ENCODE results near the gene REPS2. TPM values are rescaled to one million over a fixed set of nuclear protein-coding genes. Genes with fewer than 3 reads are reported as not detected.
A peak's percentile ranks its signal among the peaks of the same experiment; 100 is the strongest.

Gene REPS2
- total RNA-seq, 4 donors from 2014 or later = 2.9 to 10.8 (median 6.7) TPM

GRCh38 chrX:17183566-17183965, 237.1 kb downstream of the REPS2 start:
- intact Hi-C loops (cut with DNase I; ENCODE audit: low total_unique reads) = no loop called here
- H3K4me3 ChIP-seq (ENCODE audit: low read depth, poor library complexity, severe bottlenecking) = no peak overlapping the region
- TF ChIP-seq POLR2A (IDR thresholded peaks at IDR 0.05) (no peak), CTCF (IDR thresholded peaks at IDR 0.05) (no peak)
- no peak for DNase-seq (ENCODE audit: low spot score in 2 of 2)
- 71 to 91% methylated on average over 2 of the region's 2 CpGs for WGBS, 2 donors

GRCh38 chrX:17185431-17185830, 239.0 kb downstream of the REPS2 start:
- intact Hi-C loops (cut with DNase I; ENCODE audit: low total_unique reads) = no loop called here

GRCh38 chrX:17187136-17187756, 240.8 kb downstream of the REPS2 start:
- intact Hi-C loops (cut with DNase I; ENCODE audit: low total_unique reads) = no loop called here
- TF ChIP-seq POLR2A (IDR thresholded peaks at IDR 0.05) (no peak), CTCF (IDR thresholded peaks at IDR 0.05) (no peak)
- 62 to 65% methylated on average over 7 of the region's 7 CpGs for WGBS, 2 donors
- DNase-seq (ENCODE audit: low spot score in 2 of 2) = peak in 1 of 2 donors; percentile 15
- no peak overlapping the region for H3K4me3 ChIP-seq (ENCODE audit: low read depth, poor library complexity, severe bottlenecking)

More at GRCh38 chrX:17185431-17185830, 239.0 kb downstream of the REPS2 start:
- no peak for DNase-seq (ENCODE audit: low spot score in 2 of 2)
- no peak for TF ChIP-seq POLR2A (IDR thresholded peaks at IDR 0.05)
- no peak for TF ChIP-seq CTCF (IDR thresholded peaks at IDR 0.05)
- WGBS, 2 donors = 77 to 83% methylated on average over 5 of the region's 5 CpGs
- no peak overlapping the region for H3K4me3 ChIP-seq (ENCODE audit: low read depth, poor library complexity, severe bottlenecking)

- DNase-seq (ENCODE audit: low spot score in 2 of 2) = no peak
- intact Hi-C loops (cut with DNase I; ENCODE audit: low total_unique reads) = no loop called here
- TF ChIP-seq POLR2A (IDR thresholded peaks at IDR 0.05) (no peak), CTCF (IDR thresholded peaks at IDR 0.05) (no peak)
- H3K4me3 ChIP-seq (ENCODE audit: low read depth, poor library complexity, severe bottlenecking) = no peak overlapping the region
- WGBS, 2 donors = 85 to 89% methylated on average over 8 of the region's 8 CpGs
Measured at GRCh38 chrX:17192106-17192505, 245.6 kb downstream of the REPS2 start.

Other genes starting within 250 kb of the REPS2 start
- gene CTPS2, start 234.0 kb upstream of the REPS2 start, total RNA-seq = 10 to 100 TPM in 2 of 4 donors, 1 to 10 TPM in 2; 6.7 to 11.1 (median 9.3) TPM
- 10 to 100 TPM; 16.1 to 18.5 (median 16.6) TPM for gene SYAP1, start 227.0 kb upstream of the REPS2 start, total RNA-seq
- gene TXLNG, start 160.2 kb upstream of the REPS2 start, total RNA-seq = 10 to 100 TPM in 1 of 4 donors, 1 to 10 TPM in 3; 7.0 to 10.8 (median 8.9) TPM
- 10 to 100 TPM; 47.7 to 82.6 (median 59.1) TPM for gene RBBP7, start 76.3 kb upstream of the REPS2 start, total RNA-seq